Measurements from ENCODE around the gene SUN1. TPM values are rescaled to one million over a fixed set of nuclear protein-coding genes. Genes with fewer than 3 reads are reported as not detected.

SUN1 gene
- polyA plus RNA-seq, 1 of the 3 experiments (the other 2 are of a cell fraction), result 369 TPM

GRCh38 chr7:828793-829561 lies 3.3 kb upstream of the SUN1 start:
- 87% methylated on average over 14 of the region's 14 CpGs for WGBS (ENCODE audit: low lambda C conversion rate)
- Histone ChIP-seq H3K4me3 (ENCODE audit: low read depth in 2 of 2, low read length in 1 of 2) (no peak overlapping the region), H3K79me2 (ENCODE audit: insufficient read depth) (peaks cover 94% of the 10 kb centered on the region), H3K9ac (no peak overlapping the region), H3K36me3 (replicated peaks in 1 of 2; ENCODE audit: control insufficient read depth in 1 of 2, insufficient read depth in 2 of 2, low read length in 1 of 2) (peaks cover 0 to 15% of the 10 kb centered on the region in 2 experiments), H4K20me1 (ENCODE audit: insufficient read depth) (peaks cover 10% of the 10 kb centered on the region), H3K27ac (ENCODE audit: low read depth in 2 of 2, low read length in 1 of 2) (no peak overlapping the region), H3K9me3 (no peaks in the 10 kb centered on the region), H3K4me1 (ENCODE audit: control insufficient read depth in 1 of 2, insufficient read depth in 2 of 2, low read depth in 1 of 2, low read length in 1 of 2) (peaks cover 25 to 32% of the 10 kb centered on the region in 2 experiments; a peak in 3 of 4 replicates), H2AFZ (ENCODE audit: low read depth) (no peak overlapping the region), H3K27me3 (ENCODE audit: insufficient read depth) (no peaks in the 10 kb centered on the region), H3K9me2 (no peaks in the 10 kb centered on the region), H3K4me2 (no peak overlapping the region), H3F3A (replicated peaks; ENCODE audit: insufficient read depth) (peaks cover 44% of the 10 kb centered on the region)
- ChIA-PET POLR2A (no interaction called here), CTCF (interaction anchor here (1.1 to 4.0 kb wide), 7 partner anchors 8 to 164 kb away, joined by 3 to 23 read pairs (median 6); no protein-coding TSS in a partner anchor)
- DNase-seq, result no peak
- TF ChIP-seq GABPA (IDR thresholded peaks at IDR 0.05; ENCODE audit: low read depth) (no peak), MEF2A (IDR thresholded peaks at IDR 0.05; ENCODE audit: borderline replicate concordance, low read depth) (no peak), USF2 (IDR thresholded peaks at IDR 0.05; ENCODE audit: borderline replicate concordance, low read depth, low read length) (no peak), RAD21 (IDR thresholded peaks at IDR 0.05; ENCODE audit: low read length) (no peak), RCOR1 (IDR thresholded peaks at IDR 0.05; ENCODE audit: low read length) (no peak), EZH2phosphoT487 (IDR thresholded peaks at IDR 0.05; ENCODE audit: borderline replicate concordance, low read depth) (no peak), NFIC (IDR thresholded peaks at IDR 0.05; ENCODE audit: borderline replicate concordance) (no peak), CTCF (IDR thresholded peaks at IDR 0.05) (no peak), MXI1 (IDR thresholded peaks at IDR 0.05; ENCODE audit: low read depth, low read length) (no peak), YY1 (IDR thresholded peaks at IDR 0.05; ENCODE audit: low read depth) (no peak), ELF1 (IDR thresholded peaks at IDR 0.05) (no peak)

- no peaks in the 10 kb centered on the region for H3K9me2 ChIP-seq
- peaks cover 44% of the 10 kb centered on the region for H3F3A ChIP-seq (replicated peaks; ENCODE audit: insufficient read depth)
- no peaks in the 10 kb centered on the region for H3K9me3 ChIP-seq
- H3K4me1 ChIP-seq (ENCODE audit: control insufficient read depth in 1 of 2, insufficient read depth in 2 of 2, low read depth in 1 of 2, low read length in 1 of 2), result peaks cover 18 to 32% of the 10 kb centered on the region in 2 experiments; a peak in 3 of 4 replicates
- H3K4me2 ChIP-seq, result no peak overlapping the region
- H3K27me3 ChIP-seq (ENCODE audit: insufficient read depth), result no peaks in the 10 kb centered on the region
- H3K4me3 ChIP-seq (ENCODE audit: low read depth in 2 of 2, low read length in 1 of 2), result no peak overlapping the region
- H4K20me1 ChIP-seq (ENCODE audit: insufficient read depth), result peaks cover 5% of the 10 kb centered on the region
- WGBS (ENCODE audit: low lambda C conversion rate), result 82% methylated on average over 12 of the region's 12 CpGs
- no peak for DNase-seq
- no peak overlapping the region for H2AFZ ChIP-seq (ENCODE audit: low read depth)
- H3K27ac ChIP-seq (ENCODE audit: low read depth in 2 of 2, low read length in 1 of 2), result peak overlapping the region in 1 of 2 experiments; percentile 98; a peak in 3 of 4 replicates
- H3K79me2 ChIP-seq (ENCODE audit: insufficient read depth), result peaks cover 93% of the 10 kb centered on the region
- CTCF ChIA-PET, result interaction anchor here (1.6 to 4.0 kb wide), 3 partner anchors 13 to 43 kb away, joined by 4 to 23 read pairs (median 6); no protein-coding TSS in a partner anchor
- POLR2A ChIA-PET, result no interaction called here
- no peak overlapping the region for H3K9ac ChIP-seq
- H3K36me3 ChIP-seq (replicated peaks in 1 of 2; ENCODE audit: control insufficient read depth in 1 of 2, insufficient read depth in 2 of 2, low read length in 1 of 2), result peaks cover 0 to 15% of the 10 kb centered on the region in 2 experiments
- TF ChIP-seq USF1 (IDR thresholded peaks at IDR 0.05; ENCODE audit: borderline replicate concordance, low read depth) (no peak), RXRA (IDR thresholded peaks at IDR 0.05; ENCODE audit: borderline replicate concordance, low read depth) (no peak), REST (IDR thresholded peaks at IDR 0.05; ENCODE audit: low read depth, low read length) (no peak), TCF12 (IDR thresholded peaks at IDR 0.05) (no peak), MEF2A (IDR thresholded peaks at IDR 0.05; ENCODE audit: borderline replicate concordance, low read depth) (no peak), RFX5 (IDR thresholded peaks at IDR 0.05; ENCODE audit: low read length) (no peak), NFIC (IDR thresholded peaks at IDR 0.05; ENCODE audit: borderline replicate concordance) (no peak), POLR2AphosphoS5 (IDR thresholded peaks at IDR 0.05; ENCODE audit: low read depth, low read length) (no peak), CHD2 (IDR thresholded peaks at IDR 0.05; ENCODE audit: low read length, partially characterized antibody) (no peak), EZH2phosphoT487 (IDR thresholded peaks at IDR 0.05; ENCODE audit: borderline replicate concordance, low read depth) (no peak), RAD21 (IDR thresholded peaks at IDR 0.05; ENCODE audit: low read length) (no peak)
Measured at GRCh38 chr7:830069-830468, 2.2 kb upstream of the SUN1 start.
